Activated CD4-positive, alpha-beta T cell treated with anti-CD3 and anti-CD28 coated beads for 36 hours (primary cell): ENCODE measurements around the gene BACH2. TPM values are rescaled to one million over a fixed set of nuclear protein-coding genes. Genes with fewer than 3 reads are reported as not detected.

Experiments
- ATAC-seq: fragments of 200-7000 bp; cut with Tn5 transposase; one replicate; pipeline ENCODE4 v1.10.0; 2021; ENCODE audit warnings: mild to moderate bottlenecking, moderate library complexity
- CTCF ChIA-PET: fragments of 350-600 bp; sonication (Branson Sonifier 250); formaldehyde crosslinking; loops from one replicate; lab custom pipeline; 2021; ENCODE audit warnings: antibody characterized with exemption; lab: Charles Lee
- POLR2A ChIA-PET: fragments of 350-600 bp; sonication (Branson Sonifier 250); formaldehyde crosslinking; loops from one replicate; lab custom pipeline; 2021; ENCODE audit warnings: antibody characterized with exemption, inconsistent platforms; lab: Charles Lee
- DNase-seq: peaks from one replicate; pipeline ENCODE4 v3.0.0-alpha.2; 2020
- H3K27ac Mint-ChIP-seq: one replicate; pipeline ENCODE4 v1.8.0; 2021; ENCODE audit warnings: mixed read lengths
- H3K27me3 Mint-ChIP-seq: one replicate; pipeline ENCODE4 v1.8.0; 2021; ENCODE audit warnings: mixed read lengths
- H3K36me3 Mint-ChIP-seq: one replicate; pipeline ENCODE4 v1.8.0; 2021; ENCODE audit warnings: low read depth, mixed read lengths
- H3K4me1 Mint-ChIP-seq: one replicate; pipeline ENCODE4 v1.8.0; 2021; ENCODE audit warnings: mixed read lengths
- H3K4me3 Mint-ChIP-seq: one replicate; pipeline ENCODE4 v1.8.0; 2021; ENCODE audit warnings: mild to moderate bottlenecking, moderate library complexity, mixed read lengths
- H3K9me3 Mint-ChIP-seq: one replicate; pipeline ENCODE4 v1.8.0; 2021; ENCODE audit warnings: low read depth, mixed read lengths
- intact Hi-C, 2 experiments: fragments of 100-400 bp; cut with DNase I in 1 of 2; cut with micrococcal nuclease in 1 of 2; formaldehyde crosslinking; loops; one replicate each; pipeline versions ENCODE4 v1.14.2 to v1.15.1; 2022 to 2024; cut with DNase I, micrococcal nuclease
- total RNA-seq, 2 experiments: library from RNA; stranded (reverse); gene quantifications; one replicate each; pipeline ENCODE4 v1.2.3, GENCODE V29; 2021

Gene BACH2
- total RNA-seq, 2 experiments from 2014 or later: 74.7 to 87.3 TPM

DNA sequence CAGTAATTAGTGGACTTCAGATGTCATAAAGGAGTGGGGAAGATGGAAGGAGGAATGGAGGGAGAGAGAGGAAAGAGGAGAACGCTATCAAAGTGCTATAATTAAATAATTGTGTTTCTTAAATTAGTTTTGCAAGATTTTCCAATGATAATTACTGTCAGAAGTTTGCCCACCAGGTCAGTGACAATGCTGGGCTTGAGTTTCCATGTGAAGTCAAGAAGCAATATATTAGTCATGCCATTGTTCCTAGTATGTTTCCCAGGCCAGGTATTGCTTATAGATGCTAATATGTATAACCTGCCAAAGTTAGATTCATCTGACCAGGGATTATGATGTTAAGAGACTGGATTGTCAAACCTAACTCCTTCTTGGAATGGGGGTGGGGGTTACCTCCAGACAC is 270.4 kb downstream of the BACH2 start:
- Mint-ChIP-seq H3K27me3 (no peaks in the 10 kb centered on the region), H3K36me3 (peaks cover 65% of the 10 kb centered on the region), H3K4me1 (peaks cover 86% of the 10 kb centered on the region), H3K27ac (peak overlapping the region; percentile 90), H3K9me3 (no peaks in the 10 kb centered on the region), H3K4me3 (peak overlapping the region; percentile 22)
- DNase-seq (no peak), ATAC-seq (no peak)
- ChIA-PET POLR2A (interaction anchor here (1.0 to 1.2 kb wide), 2 partner anchors 18 to 248 kb away, joined by 3 read pairs; no protein-coding TSS in a partner anchor), CTCF (interaction anchor here (0.9 to 2.3 kb wide), 8 partner anchors 17 to 453 kb away, joined by 3 to 9 read pairs (median 3); no protein-coding TSS in a partner anchor)
- intact Hi-C loops: loop anchor here (1.0 to 5.0 kb wide), 4 partner anchors 23 to 386 kb away; no protein-coding TSS in a partner anchor

DNA sequence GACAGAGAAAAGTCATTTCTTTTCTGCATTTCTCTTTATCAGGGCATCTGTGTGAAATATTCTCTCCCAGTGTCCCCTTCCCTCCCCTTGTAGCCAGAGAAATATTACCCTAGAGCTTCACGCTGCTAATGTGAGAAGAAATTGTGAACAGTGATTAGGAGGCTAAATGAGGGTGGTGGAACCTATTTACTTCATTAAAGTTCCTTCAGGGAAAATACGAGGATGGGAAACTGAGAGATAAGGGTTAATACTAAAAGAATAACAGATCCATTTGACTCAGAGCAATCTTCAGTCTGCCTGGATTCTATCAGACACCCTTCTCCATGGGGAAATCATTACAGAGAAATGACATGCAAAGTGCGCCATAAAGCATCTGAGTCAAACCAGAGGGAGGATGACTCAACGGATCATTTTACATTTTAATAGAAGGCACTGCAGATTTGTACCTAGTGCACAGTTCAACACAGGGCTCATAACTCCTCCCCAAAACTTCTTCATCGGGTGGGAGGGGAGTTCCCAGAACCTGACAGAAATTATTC is 271.1 kb downstream of the BACH2 start:
- Mint-ChIP-seq H3K4me1 (peaks cover 88% of the 10 kb centered on the region), H3K36me3 (peaks cover 70% of the 10 kb centered on the region), H3K9me3 (peaks cover under 1% of the 10 kb centered on the region), H3K27ac (peak overlapping the region; percentile 90), H3K4me3 (peak overlapping the region; percentile 22), H3K27me3 (no peaks in the 10 kb centered on the region)
- ChIA-PET POLR2A (interaction anchor here (1.0 to 1.2 kb wide), 2 partner anchors 19 to 249 kb away, joined by 3 read pairs; no protein-coding TSS in a partner anchor), CTCF (interaction anchor here (0.9 to 2.3 kb wide), 5 partner anchors 17 to 453 kb away, joined by 3 to 9 read pairs (median 3); no protein-coding TSS in a partner anchor)
- peak; percentile 77 for DNase-seq
- intact Hi-C loops: loop anchor here (1.0 to 5.0 kb wide), 8 partner anchors 17 to 387 kb away; no protein-coding TSS in a partner anchor
- peak; percentile 93 for ATAC-seq

DNA sequence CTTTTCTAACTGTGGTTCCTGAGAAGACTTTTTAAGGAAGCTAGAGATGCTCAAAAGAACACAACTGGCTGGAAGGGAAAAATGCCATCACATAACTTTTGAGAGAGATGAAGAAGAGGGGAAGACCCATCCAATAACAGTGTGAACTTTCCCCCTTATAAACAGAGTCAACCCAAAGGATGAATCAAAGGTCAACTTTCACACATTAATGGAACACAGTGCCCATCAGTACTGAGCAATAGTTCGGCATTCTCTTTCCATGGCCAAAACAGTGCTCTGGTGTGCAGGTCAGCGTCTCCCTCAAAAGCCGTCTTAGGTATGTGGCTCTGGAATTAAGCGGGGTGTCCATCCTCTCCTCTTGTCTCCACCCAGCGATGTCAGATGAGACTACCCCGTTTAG is 272.0 kb downstream of the BACH2 start:
- Mint-ChIP-seq H3K9me3 (peaks cover 2% of the 10 kb centered on the region), H3K4me3 (no peak overlapping the region), H3K4me1 (peaks cover 86% of the 10 kb centered on the region), H3K36me3 (peaks cover 69% of the 10 kb centered on the region), H3K27ac (peak overlapping the region; percentile 90), H3K27me3 (no peaks in the 10 kb centered on the region)
- intact Hi-C loops: loop anchor here (1.0 to 5.0 kb wide), 5 partner anchors 16 to 388 kb away; no protein-coding TSS in a partner anchor
- DNase-seq: no peak
- ATAC-seq: no peak
- ChIA-PET POLR2A (no interaction called here), CTCF (no interaction called here)

DNA sequence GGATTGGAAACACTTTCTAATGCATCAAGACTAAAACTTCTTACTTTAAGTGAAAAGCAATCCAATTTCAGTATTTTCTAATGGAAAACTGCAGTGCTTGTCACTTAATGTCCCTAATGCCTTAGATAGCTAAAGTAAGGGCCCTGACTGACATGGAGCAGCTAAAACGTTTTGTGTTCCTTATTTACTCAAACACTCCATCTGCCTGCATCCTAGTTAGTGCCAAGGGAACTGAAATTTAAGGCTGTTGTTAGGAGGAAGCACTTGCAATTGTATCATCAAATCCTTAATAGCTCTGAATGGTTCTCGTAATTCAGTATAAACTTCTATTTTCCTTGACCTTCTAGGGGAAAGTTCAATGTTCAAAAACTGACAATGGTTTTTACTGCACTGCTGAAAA is 274.9 kb downstream of the BACH2 start:
- Mint-ChIP-seq H3K4me3 (no peak overlapping the region), H3K27ac (no peak overlapping the region), H3K9me3 (peaks cover 6% of the 10 kb centered on the region), H3K27me3 (no peaks in the 10 kb centered on the region), H3K4me1 (peaks cover 76% of the 10 kb centered on the region), H3K36me3 (peaks cover 75% of the 10 kb centered on the region)
- ChIA-PET POLR2A (no interaction called here), CTCF (interaction anchor here (0.8 kb wide), 1 partner anchor 399 kb away, joined by 3 read pairs; no protein-coding TSS in a partner anchor)
- DNase-seq (no peak), ATAC-seq (no peak)
- intact Hi-C loops: no loop called here

DNA sequence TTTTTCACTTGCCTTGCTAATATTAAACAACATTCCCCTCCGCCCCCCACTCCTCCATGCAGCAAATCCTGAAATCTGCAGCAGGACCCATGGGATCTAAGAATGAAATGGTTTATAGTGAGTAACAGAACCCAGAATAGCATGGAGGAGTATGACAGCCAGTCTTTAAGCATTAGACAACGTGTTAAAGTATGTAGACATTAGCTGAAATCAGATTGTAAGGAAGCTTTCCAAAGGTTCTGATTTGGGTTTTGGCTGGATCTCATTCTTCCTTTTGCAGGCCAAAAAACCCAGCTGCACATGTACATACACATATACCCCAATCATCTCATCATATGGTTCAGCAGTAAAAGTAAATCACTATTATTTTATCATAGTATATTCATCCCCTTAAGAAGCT is 275.9 kb downstream of the BACH2 start:
- DNase-seq (no peak), ATAC-seq (no peak)
- H3K9me3 Mint-ChIP-seq: peaks cover 6% of the 10 kb centered on the region
- intact Hi-C loops: no loop called here
- ChIA-PET CTCF (interaction anchor here (0.7 kb wide), 1 partner anchor 80 kb away, joined by 3 read pairs; no protein-coding TSS in a partner anchor), POLR2A (no interaction called here)
- no peaks in the 10 kb centered on the region for H3K27me3 Mint-ChIP-seq
- H3K4me3 Mint-ChIP-seq: no peak overlapping the region
- no peak overlapping the region for H3K27ac Mint-ChIP-seq
- H3K36me3 Mint-ChIP-seq: peaks cover 79% of the 10 kb centered on the region
- H3K4me1 Mint-ChIP-seq: peaks cover 69% of the 10 kb centered on the region

DNA sequence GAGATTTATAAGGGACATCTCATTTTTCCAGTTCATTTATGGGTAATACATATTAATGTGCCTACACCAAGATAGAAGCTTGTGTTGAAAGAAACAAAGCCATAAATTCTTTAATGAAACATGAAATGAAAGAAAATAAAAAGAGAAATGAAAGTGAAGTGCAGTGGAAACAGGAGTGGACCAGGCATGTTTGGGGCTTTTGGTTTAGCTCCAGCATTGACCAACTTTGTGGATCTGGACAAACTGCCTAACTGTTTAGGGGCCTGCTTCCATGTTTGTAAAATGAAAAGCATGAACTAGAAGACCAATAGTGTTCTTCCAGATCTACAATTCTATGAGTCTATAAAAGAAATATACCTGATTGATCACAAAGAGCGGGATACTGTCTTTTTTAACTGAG is 277.4 kb downstream of the BACH2 start:
- H3K27ac Mint-ChIP-seq: no peak overlapping the region
- H3K27me3 Mint-ChIP-seq: no peaks in the 10 kb centered on the region
- intact Hi-C loops: no loop called here
- ATAC-seq (no peak), DNase-seq (no peak)
- CTCF ChIA-PET: interaction anchor here (0.9 kb wide), 2 partner anchors 29 to 79 kb away, joined by 3 read pairs; no protein-coding TSS in a partner anchor
- H3K9me3 Mint-ChIP-seq: peaks cover 6% of the 10 kb centered on the region
- H3K4me1 Mint-ChIP-seq: peaks cover 61% of the 10 kb centered on the region
- peaks cover 73% of the 10 kb centered on the region for H3K36me3 Mint-ChIP-seq
- POLR2A ChIA-PET: no interaction called here
- no peak overlapping the region for H3K4me3 Mint-ChIP-seq

DNA sequence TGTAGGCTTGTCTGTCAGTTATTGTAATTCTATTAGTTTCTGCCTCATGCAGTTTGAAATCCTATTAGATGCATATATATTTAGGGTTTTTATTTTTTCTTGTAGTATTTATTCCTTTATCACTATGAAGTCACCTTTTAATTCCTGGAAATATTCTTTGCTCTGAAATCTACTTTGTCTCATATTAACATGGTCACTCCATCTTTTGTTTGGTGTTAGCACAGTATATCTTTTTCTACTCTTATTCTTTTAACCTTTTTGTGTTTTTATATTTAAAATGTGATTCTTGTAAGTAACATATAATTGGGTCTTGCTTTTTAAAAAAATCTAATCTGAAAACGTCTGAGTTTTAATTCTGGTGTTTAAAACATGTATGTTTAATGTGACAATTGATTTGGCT is 280.8 kb downstream of the BACH2 start:
- POLR2A ChIA-PET: no interaction called here
- H3K27me3 Mint-ChIP-seq: no peaks in the 10 kb centered on the region
- peak overlapping the region; percentile 47 for H3K27ac Mint-ChIP-seq
- DNase-seq (no peak), ATAC-seq (no peak)
- peaks cover 56% of the 10 kb centered on the region for H3K4me1 Mint-ChIP-seq
- intact Hi-C loops: no loop called here
- no peak overlapping the region for H3K4me3 Mint-ChIP-seq
- peaks cover 6% of the 10 kb centered on the region for H3K9me3 Mint-ChIP-seq
- CTCF ChIA-PET: no interaction called here
- peaks cover 66% of the 10 kb centered on the region for H3K36me3 Mint-ChIP-seq

DNA sequence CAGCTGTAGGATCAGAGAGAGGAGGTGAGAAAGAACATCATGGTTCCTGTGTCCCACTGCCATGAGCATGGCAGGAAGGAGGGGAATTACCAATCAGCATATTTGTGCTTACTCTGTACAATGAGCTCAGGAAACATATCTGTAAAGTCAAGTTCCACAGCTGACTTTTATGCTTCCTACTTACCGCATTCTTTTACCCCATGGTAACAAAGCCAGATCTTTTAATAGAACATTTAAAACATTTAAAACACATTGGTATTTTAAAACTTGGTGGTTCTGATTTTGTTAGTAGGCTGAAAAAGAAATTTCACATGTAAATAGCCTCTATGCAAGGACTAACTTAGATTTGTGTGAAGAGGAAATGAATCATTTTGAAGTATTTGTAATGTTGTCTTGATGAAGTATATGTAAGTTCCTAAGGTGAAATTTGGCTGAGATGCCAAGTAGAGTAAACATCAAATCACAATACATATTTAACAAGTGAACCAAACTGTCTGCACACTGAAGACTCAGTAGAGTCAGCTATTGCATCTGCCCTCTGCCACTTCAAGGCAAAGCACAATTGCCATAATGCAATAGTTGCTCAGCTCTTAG is 287.6 kb downstream of the BACH2 start:
- intact Hi-C loops: loop anchor here (1.0 to 10.0 kb wide), 8 partner anchors 16 to 576 kb away; partner anchors contain the start of gene MAP3K7 (in 1 of the 2)
- CTCF ChIA-PET: interaction anchor here (0.6 to 1.6 kb wide), 7 partner anchors 8 to 382 kb away, joined by 3 to 9 read pairs (median 4); no protein-coding TSS in a partner anchor

DNA sequence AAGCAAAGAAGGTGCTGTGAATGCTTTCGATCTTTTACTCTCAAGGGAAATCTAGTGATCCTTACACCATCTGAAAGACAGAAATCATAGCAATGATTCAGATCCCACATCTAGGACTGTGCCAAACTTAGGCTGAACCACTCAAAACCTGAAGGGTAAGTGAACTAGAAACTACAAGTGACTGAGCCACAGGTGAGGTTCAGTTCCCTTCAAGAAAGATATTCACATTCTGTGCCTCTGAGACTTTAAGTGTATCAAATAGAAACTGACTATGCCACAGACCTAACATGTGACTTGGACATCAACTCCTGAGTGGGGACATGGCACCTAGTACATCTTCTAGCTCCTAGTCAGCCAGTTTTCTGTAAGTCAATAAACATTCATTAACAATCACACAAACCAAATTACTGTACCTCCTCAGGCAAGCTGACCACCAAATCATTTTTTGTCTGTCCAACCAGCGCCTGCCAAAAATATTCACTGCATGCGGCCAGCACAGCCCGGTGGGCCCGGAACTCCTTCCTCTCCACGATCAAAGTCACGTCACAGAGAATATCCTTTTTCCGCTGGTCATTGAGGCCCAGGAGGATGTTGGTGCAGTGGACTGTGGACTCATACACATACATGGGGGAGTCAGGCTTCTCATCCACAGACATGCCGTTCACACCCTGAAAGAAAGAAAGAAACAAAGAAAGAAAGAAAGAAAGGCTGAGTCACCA is 288.3 kb downstream of the BACH2 start:
- Mint-ChIP-seq H3K27me3 (no peaks in the 10 kb centered on the region), H3K4me1 (peaks cover 65% of the 10 kb centered on the region), H3K36me3 (peaks cover 43% of the 10 kb centered on the region), H3K4me3 (peak overlapping the region; percentile 18), H3K9me3 (no peaks in the 10 kb centered on the region), H3K27ac (peak overlapping the region; percentile 95)
- DNase-seq: peak; percentile 42
- ChIA-PET POLR2A (interaction anchor here (0.6 to 2.2 kb wide), 7 partner anchors 38 to 458 kb away, joined by 3 to 8 read pairs (median 4); no protein-coding TSS in a partner anchor), CTCF (interaction anchor here (0.6 to 1.6 kb wide), 8 partner anchors 8 to 382 kb away, joined by 3 to 9 read pairs (median 4); no protein-coding TSS in a partner anchor)
- intact Hi-C loops: loop anchor here (1.0 to 10.0 kb wide), 8 partner anchors 17 to 576 kb away; partner anchors contain the start of gene MAP3K7 (in 1 of the 2)
- peak; percentile 81 for ATAC-seq

More for the DNA sequence above, 287.6 kb downstream of the BACH2 start:
- ATAC-seq (peak; percentile 82), DNase-seq (peak; percentile 54)
- Mint-ChIP-seq H3K4me3 (peak overlapping the region; percentile 18), H3K36me3 (peaks cover 46% of the 10 kb centered on the region), H3K9me3 (no peaks in the 10 kb centered on the region), H3K27me3 (no peaks in the 10 kb centered on the region), H3K4me1 (peaks cover 68% of the 10 kb centered on the region), H3K27ac (peak overlapping the region; percentile 95)
- POLR2A ChIA-PET: interaction anchor here (0.8 to 2.2 kb wide), 5 partner anchors 37 to 457 kb away, joined by 3 to 8 read pairs (median 4); no protein-coding TSS in a partner anchor

DNA sequence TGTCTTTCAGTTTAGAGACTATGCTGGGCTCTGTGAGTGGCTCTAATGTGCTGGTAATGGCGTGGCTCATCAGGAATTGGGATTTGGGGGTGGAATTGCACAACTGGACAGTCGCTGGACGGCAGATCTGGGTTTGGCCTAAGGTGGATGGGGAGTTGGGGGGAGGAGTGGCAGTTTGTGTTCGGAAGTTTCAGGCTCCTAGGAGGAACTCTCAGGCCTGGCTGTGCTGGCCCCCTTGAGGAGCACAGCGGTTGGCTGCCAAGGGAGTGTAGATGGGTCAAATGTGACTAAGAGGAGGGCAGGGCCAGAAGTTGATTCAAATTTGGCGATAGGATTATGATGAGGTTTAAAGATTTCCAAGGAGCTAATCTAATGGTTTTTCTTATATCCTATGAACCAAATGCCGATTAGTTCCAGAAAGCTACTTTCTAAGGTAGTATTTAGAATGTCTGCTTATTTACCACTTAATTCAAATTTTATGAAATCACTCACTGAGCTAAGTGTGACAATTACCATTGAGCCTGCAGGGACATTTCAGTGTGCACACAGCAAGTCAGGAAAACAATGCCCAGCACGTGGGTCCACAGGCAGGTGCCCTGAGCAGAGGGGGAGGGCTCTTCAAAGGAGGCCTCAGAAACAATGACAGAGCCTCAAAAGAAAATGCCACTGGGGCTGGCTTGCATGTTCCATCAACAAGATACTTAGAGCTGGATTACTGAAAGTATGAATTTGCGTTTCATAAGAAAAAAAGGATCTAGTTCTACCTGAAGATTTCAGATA is 291.4 kb downstream of the BACH2 start:
- no peak for DNase-seq
- Mint-ChIP-seq H3K9me3 (no peaks in the 10 kb centered on the region), H3K27ac (peak overlapping the region; percentile 45), H3K4me1 (peaks cover 45% of the 10 kb centered on the region), H3K4me3 (no peak overlapping the region), H3K27me3 (no peaks in the 10 kb centered on the region), H3K36me3 (peaks cover 24% of the 10 kb centered on the region)
- ATAC-seq: no peak
- ChIA-PET POLR2A (no interaction called here), CTCF (interaction anchor here (1.1 to 1.7 kb wide), 2 partner anchors 19 to 65 kb away, joined by 4 to 7 read pairs; no protein-coding TSS in a partner anchor)
- intact Hi-C loops: loop anchor here in 1 of 2 experiments (5.0 to 10.0 kb wide), 2 partner anchors 267 to 580 kb away; partner anchors contain the start of gene MAP3K7
